GM18951 (cell line): ENCODE measurements around the gene SSBP2.

Experiments used
- POLR2A ChIP-seq: IDR thresholded peaks from 4 replicates; pipeline ENCODE4 v1.6.1; 2011; ENCODE audit warnings: mild to moderate bottlenecking; ENCODE audit not compliant: insufficient read length, insufficient read depth; ENCODE audit errors: extremely low read depth
- in situ Hi-C: fragments of 300-500 bp; cut with MboI; formaldehyde crosslinking; loops from one replicate; pipeline ENCODE4 v1.12.0; 2022; ENCODE audit warnings: low sequenced_read_pairs, mixed read lengths, inconsistent platforms; ENCODE audit not compliant: unreplicated experiment

Gene SSBP2

DNA sequence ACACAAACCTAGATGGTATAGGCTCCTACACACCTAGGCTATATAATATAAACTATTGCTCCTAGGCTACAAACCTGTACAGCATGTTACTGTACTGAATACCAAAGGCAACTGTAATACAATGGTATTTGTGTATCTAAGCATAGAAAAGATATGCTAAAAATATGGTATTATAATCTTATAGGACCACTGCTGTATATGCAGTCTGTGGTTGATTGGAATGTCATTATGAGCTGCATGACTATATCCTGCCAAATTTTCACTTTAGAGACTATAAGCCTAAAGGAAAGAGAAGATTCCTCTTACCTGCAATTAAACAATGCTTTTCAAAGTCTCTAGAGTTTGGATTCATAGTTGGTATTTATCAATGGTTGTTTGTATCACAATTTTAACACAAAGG is 332.3 kb downstream of the SSBP2 start:
- in situ Hi-C loops, result no loop called here
- TF ChIP-seq POLR2A, result no peak

DNA sequence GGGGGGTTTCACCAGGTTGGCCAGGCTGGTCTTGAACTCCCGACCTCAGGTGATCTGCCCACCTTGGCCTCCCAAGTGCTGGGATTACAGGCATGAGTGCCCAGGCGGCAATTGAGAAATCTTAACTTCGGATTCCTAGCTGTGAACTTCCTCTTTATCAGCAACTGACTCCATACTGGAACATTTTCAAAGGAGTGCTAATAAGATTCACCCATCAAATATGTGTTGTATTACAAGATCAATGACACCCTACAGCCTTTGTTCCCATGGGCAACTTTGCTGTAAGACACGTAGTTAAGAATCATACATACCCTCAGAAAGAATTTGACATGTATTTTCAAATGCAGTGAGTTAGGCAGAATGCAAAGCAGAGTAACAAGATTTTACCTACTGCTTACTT is 333.8 kb downstream of the SSBP2 start:
- TF ChIP-seq POLR2A, result no peak
- in situ Hi-C loops, result no loop called here

DNA sequence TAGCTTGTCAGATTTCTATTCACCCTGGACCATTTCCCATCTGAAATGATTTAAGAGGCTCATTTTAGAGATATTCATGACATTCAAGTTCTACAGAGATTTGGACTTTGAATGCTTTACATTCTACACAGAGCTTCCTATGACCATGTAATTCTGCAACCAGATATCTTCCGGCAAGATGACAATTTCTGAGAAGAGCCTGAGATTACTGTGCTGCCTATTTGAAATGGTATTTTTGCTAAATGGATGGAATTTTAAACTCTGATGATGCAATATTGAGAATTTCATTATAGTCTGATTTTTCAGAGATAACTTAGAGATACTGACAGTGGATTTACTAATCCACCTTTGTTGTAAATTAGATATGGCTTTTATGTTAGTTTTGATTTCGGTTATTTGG is 341.0 kb downstream of the SSBP2 start:
- in situ Hi-C loops, result loop anchor here (10.0 kb wide), 1 partner anchor 565 kb away; the partner anchor contains the start of gene ATG10
- TF ChIP-seq POLR2A, result no peak

- in situ Hi-C loops, result loop anchor here (10.0 kb wide), 1 partner anchor 565 kb away; the partner anchor contains the start of gene ATG10
- no peak for TF ChIP-seq POLR2A
These were observed 341.5 kb downstream of the SSBP2 start for GRCh38 chr5:81409361-81409760.

DNA sequence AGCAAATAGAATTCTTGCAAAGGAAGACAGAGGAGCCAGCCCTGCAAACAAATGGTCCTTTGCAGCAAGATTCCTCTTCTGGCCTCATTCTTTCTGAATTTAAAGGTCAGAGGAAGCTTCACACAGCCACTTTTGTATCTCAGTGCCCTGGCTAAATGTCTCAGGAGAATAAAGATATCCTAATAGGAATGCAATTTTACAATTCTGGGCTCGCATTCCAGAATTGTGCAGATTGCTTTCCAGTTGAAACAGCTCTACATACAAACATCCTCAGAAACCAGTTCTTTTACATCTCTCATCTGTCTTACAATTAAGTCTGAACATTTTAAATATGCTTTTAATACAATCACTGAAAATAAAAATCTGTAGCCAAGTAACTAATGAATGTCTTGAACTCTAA is 342.4 kb downstream of the SSBP2 start:
- in situ Hi-C loops, result loop anchor here (10.0 kb wide), 1 partner anchor 566 kb away; the partner anchor contains the start of gene ATG10
- TF ChIP-seq POLR2A, result no peak

DNA sequence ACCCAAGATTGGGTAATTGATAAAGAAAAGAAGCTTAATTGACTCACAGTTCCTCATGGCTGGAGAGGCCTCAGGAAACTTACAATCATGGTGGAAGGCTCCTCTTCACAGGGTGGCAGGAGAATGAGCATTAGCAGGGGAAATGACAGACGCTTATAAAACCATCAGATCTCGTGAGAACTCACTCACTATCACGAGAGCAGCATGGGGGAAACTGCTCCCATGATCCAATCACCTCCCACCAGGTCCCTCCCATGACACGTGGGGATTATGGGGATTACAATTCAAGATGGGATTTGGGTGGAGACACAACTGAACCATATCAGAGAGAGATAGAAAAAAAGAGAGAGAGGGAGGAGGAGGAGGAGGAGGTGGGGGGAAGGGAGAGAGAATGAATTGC is 343.1 kb downstream of the SSBP2 start:
- in situ Hi-C loops, result loop anchor here (10.0 kb wide), 1 partner anchor 567 kb away; the partner anchor contains the start of gene ATG10

DNA sequence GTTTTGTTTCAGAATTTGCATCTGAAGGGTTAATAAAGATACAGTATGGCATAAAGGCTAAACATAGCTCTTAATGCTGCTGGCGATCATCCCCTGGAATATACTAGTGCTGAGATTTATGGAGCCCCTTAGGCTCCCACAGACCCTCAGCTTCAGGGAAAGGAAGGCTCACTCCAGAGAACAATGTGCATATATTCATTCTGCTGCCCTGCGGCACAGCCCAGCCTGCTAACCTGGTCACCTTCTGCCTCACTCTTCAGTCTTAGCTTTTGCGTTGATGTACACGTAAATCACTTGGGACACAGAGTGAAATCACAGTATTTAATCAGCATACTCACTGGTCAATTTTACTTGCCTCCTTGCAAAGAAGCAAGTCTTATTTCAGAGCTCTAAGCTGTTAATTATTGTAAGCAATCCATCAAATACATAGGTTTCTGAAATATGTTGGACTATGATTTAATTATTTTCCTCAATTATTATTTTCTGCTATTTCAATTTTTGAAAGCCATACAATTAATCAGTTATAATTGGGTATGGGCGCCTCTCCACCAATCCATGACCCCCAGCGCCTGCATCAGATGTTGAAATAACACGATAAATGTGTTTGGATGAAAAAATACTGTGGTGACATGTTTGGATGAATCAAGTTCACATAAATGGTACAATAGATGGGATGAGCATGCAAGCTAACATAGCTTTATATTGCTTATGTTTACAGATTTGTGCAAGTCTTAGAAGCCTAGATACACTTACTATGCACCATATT is 345.6 kb downstream of the SSBP2 start:
- TF ChIP-seq POLR2A, result no peak
- in situ Hi-C loops, result loop anchor here (10.0 kb wide), 1 partner anchor 569 kb away; the partner anchor contains the start of gene ATG10

DNA sequence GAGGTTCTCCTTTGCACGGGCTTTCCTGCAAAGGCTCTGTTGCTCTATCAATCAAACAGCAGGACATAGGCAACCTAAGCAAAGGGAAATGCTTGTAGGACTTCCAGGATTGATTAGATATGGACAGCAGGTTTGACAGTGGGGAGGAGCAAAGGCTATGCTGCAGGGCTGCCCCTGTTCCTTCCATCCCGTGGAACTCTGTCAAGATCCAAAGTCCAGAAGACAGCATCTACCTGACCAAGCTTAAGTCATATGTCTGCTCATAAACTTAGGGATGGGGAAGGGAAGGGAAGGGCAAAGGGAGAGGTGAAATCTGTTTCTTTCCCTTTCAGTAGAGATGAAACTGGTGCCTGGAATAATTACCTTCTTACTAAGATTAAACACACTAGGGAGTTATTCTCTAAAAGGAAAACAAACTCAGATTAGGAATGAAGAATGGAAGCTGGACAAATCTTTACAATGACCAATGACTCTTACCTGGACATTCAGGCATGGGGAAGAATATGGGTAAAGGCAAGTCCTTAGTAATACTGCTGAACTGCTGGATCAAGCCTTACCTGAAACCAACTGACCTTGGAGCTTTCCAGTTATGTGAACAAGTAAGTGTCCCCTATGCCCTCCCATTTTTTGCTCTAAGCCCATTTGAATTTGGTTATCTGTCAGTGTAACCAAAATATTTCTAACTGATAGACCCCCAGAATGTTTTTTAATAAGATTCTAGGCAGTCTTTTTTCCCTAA is 348.5 kb downstream of the SSBP2 start:
- TF ChIP-seq POLR2A, result no peak
- in situ Hi-C loops, result loop anchor here (10.0 kb wide), 1 partner anchor 572 kb away; the partner anchor contains the start of gene ATG10

DNA sequence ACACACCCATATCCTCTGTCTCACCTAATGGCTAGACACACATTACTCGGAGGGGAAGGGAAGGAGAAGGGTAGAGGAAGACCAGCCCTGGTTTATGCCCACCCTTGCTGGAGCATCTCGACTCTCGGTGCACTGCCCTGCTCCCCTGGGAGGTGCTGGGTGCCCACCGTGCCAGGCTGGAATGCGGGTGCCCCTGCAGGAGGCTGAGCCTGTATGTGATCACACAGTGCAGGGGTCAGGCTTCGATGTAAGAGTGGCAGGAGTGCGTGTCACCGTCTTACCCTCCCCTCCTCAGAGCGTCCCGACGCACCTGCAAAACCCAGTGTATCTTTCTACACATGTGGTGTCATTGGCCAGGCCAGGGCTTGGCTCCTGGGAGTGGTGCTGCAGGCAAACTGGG is 349.6 kb downstream of the SSBP2 start:
- no peak for TF ChIP-seq POLR2A
- in situ Hi-C loops, result loop anchor here (10.0 kb wide), 1 partner anchor 574 kb away; the partner anchor contains the start of gene ATG10

DNA sequence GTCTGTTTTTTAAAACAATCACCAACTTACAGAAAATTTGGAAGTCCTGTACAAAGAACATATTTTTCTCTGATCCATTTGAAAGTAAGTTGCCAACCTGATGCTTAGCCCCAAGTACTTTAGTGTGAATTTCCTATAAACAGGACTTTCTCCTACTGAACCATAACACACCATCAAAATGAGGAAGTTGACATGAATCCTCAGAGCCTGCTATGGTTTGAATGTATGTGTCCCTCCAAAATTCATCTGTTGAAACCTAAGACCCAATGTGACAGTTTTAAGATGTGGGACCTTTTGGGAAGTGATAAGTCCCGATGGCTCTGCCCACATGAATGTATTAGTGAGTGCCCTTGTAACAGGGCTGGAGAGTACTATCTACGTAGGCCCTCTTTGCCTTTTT is 350.5 kb downstream of the SSBP2 start:
- in situ Hi-C loops, result loop anchor here (10.0 kb wide), 1 partner anchor 574 kb away; the partner anchor contains the start of gene ATG10
- no peak for TF ChIP-seq POLR2A

GRCh38 chr5:81398741-81399140 is 352.2 kb downstream of the SSBP2 start:
- in situ Hi-C loops, result no loop called here

DNA sequence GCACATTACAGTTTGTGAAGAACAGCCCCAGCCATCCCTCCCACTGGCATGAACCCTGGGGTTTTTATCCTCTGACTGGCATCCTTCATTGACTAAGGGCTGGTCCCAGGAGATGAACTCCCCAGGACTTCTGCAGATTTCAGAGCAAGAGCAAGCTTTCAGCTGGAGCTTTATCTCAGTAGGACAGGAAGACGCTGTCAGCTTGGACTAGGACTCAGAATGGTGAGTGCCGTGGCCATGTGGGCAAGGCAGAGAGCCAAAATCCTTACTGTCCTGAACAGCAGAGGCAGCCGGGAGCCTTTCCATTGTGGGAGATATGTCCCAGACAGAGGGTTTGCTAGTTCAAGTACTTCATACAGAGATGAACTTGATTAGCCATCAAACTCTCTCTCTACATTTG is 353.7 kb downstream of the SSBP2 start:
- in situ Hi-C loops, result no loop called here
- no peak for TF ChIP-seq POLR2A

More at GRCh38 chr5:81398741-81399140, 352.2 kb downstream of the SSBP2 start:
- TF ChIP-seq POLR2A, result no peak

- no peak for TF ChIP-seq POLR2A
- in situ Hi-C loops, result no loop called here
These were observed 355.6 kb downstream of the SSBP2 start for GRCh38 chr5:81395262-81395661.
